ENCODE data around the gene WASHC2A.
A peak's percentile ranks its signal among the peaks of the same experiment; 100 is the strongest.
"Not testable (repeated sequence)": the region's sequence is repeated elsewhere in the genome, so short reads cannot be mapped to it uniquely, and the experiment has no call there.

WASHC2A gene, protein sequence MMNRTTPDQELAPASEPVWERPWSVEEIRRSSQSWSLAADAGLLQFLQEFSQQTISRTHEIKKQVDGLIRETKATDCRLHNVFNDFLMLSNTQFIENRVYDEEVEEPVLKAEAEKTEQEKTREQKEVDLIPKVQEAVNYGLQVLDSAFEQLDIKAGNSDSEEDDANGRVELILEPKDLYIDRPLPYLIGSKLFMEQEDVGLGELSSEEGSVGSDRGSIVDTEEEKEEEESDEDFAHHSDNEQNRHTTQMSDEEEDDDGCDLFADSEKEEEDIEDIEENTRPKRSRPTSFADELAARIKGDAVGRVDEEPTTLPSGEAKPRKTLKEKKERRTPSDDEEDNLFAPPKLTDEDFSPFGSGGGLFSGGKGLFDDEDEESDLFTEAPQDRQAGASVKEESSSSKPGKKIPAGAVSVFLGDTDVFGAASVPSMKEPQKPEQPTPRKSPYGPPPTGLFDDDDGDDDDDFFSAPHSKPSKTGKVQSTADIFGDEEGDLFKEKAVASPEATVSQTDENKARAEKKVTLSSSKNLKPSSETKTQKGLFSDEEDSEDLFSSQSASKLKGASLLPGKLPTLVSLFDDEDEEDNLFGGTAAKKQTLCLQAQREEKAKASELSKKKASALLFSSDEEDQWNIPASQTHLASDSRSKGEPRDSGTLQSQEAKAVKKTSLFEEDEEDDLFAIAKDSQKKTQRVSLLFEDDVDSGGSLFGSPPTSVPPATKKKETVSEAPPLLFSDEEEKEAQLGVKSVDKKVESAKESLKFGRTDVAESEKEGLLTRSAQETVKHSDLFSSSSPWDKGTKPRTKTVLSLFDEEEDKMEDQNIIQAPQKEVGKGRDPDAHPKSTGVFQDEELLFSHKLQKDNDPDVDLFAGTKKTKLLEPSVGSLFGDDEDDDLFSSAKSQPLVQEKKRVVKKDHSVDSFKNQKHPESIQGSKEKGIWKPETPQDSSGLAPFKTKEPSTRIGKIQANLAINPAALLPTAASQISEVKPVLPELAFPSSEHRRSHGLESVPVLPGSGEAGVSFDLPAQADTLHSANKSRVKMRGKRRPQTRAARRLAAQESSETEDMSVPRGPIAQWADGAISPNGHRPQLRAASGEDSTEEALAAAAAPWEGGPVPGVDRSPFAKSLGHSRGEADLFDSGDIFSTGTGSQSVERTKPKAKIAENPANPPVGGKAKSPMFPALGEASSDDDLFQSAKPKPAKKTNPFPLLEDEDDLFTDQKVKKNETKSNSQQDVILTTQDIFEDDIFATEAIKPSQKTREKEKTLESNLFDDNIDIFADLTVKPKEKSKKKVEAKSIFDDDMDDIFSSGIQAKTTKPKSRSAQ (N-terminal part only)

GRCh38 chr10:50067546-50068351 lies at the start of gene WASHC2A:
TSS of gene WASHC2A (plus strand) at chr10:50067954. CDS start at chr10:50068006, 52 bp downstream.
- DNase-seq (ENCODE audit: low spot score) = peak; percentile 50

GRCh38 chr10:50019279-50019678 lies 48.5 kb upstream of the WASHC2A start:
- DNase-seq (ENCODE audit: low spot score) = not testable (repeated sequence)

DNA sequence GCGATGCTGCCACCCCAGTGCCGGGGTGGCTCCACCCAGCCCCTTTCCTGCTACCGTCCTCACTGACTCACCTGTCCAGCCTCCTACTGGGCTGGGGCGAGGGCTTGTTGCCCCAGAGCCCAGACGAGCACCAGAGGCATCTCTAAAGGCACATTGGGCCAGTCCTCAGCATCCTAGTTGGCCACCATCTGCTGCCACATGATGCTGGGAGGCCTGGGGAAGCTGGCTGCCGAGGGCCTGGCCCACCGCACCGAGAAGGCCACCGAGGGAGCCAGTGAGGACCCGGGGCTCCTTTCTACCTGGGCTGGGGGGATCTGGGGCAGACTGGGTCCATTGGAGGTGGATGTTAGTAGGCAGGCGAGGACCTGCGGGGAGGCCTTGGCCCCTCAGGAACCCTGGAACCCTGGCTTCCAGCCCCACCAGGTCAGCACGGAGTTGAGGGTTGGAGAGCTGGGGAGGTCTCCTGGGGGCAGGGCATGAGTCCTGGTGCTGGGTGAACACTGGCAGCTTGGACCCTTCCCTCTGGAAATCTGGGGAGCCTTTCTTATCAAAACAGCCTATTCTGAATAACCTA lies 47.2 kb upstream of the WASHC2A start:
- DNase-seq (ENCODE audit: low spot score) = not testable (repeated sequence)

GRCh38 chr10:50021646-50022045 lies 46.1 kb upstream of the WASHC2A start:
- no peak for DNase-seq (ENCODE audit: low spot score)

GRCh38 chr10:50024716-50025383 lies 42.9 kb upstream of the WASHC2A start:
- DNase-seq (ENCODE audit: low spot score) = not testable (repeated sequence)

DNA sequence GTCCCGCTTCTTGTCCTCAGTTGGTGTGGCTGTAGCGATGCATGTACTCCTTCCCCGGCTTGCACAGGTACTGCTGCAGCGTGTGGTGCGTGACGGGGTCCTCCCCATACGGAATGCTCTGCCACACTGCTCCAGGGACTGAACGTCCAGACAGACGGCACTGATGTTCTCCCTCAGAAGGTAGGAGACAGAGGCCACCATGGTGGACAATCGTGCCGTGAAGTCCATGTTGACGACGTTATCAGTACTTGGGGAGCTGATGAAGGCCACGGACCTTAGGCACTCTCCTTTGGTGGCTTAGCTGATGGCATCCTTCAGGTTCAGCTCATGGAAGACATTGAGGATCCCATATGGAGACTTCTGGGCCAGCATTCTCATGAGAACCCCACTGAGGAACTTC lies 42.1 kb upstream of the WASHC2A start:
- DNase-seq (ENCODE audit: low spot score) = no peak

DNA sequence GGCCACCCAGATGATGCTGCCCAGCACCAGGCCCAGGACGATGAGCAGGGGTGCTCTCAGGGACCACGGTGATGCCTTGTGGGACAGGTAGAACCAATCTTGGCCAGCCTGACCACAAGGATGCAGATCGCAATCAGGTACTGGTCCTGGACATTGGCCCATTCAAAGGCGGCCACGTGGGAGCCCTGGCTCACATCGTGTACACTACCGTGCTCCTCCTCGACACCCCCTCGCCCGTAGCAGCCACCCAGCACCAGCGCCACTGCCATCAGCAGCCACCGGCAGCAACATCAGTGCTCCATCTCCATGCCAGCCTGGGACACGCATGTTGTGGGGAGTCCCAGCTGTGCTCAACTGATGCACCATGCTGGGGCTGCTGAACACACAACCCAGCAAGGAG lies 40.6 kb upstream of the WASHC2A start:
- no peak for DNase-seq (ENCODE audit: low spot score)

DNA sequence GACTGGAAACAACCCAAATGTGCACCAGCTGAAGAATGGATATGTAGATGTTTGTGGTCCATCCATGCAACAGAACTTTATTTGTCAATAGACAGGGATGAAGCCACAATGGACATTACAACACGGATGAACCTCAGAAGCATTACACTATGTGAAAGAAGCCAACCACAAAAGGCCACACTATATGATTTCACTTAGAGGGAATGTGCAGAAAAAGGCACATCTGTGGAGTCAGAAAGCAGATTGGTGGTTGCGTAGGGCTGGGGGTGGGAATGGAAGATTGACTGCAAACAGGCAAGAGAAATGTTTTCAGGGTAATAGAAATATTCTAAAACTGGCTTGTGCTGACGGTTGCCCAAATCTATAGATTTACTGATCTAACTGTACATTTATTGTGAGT lies 34.3 kb upstream of the WASHC2A start:
- DNase-seq (ENCODE audit: low spot score) = no peak

DNA sequence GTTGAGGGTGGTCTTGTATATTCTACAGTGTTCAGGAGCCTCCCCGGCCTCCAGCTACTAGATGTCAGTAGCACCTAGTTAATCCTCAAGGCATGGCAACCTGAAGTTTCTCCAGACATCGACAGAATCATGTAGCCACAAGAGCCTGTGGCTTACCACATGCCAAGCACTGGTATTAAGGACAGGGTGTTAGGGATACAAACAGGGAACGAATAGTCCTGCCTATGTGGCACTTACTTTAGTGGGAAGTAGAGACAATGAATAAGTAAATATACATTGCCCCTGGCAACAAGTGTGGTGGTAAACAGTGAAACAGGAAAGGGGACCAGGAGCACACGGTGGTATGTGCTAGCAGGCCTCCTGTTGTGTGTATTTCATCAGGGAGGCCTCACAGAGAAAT lies 32.4 kb upstream of the WASHC2A start:
- DNase-seq (ENCODE audit: low spot score) = not testable (repeated sequence)

GRCh38 chr10:50044941-50045664 lies 22.7 kb upstream of the WASHC2A start:
- no peak for DNase-seq (ENCODE audit: low spot score)

- DNase-seq (ENCODE audit: low spot score) = not testable (repeated sequence)
Measured at GRCh38 chr10:50046457-50046856, 21.3 kb upstream of the WASHC2A start.

- DNase-seq (ENCODE audit: low spot score) = not testable (repeated sequence)
Measured at GRCh38 chr10:50047594-50047993, 20.2 kb upstream of the WASHC2A start.

DNA sequence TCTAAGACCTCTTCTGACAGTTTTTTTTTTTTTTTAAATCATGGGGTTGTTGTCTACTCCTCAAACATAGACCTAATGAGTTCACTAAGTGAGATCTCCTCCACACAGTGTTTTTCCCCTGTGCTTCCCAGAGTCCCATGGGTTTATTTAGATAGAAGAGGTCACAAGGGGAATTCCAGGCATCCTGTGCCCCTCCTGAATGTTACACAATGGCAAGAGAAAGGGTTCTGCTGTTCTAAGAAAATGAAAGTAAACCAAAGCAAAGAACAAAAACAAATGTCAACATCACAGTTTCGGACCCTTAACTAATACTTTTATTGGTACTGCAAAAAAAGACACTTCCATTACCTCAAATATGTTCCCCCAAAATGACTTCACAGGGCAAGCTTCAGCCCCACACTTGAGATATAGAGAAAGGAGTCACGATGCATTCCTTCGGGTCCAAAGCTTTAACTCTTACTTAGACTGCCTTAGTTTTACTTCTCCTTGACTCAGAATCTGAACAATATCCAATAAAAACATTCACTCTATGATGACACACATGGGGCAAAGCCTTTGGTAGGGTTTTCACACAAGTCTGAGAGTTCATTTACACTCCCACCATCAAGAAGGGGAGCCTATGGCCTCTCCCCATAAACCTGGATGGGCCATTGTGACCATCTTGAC lies 15.6 kb upstream of the WASHC2A start:
- DNase-seq (ENCODE audit: low spot score) = peak; percentile 42

DNA sequence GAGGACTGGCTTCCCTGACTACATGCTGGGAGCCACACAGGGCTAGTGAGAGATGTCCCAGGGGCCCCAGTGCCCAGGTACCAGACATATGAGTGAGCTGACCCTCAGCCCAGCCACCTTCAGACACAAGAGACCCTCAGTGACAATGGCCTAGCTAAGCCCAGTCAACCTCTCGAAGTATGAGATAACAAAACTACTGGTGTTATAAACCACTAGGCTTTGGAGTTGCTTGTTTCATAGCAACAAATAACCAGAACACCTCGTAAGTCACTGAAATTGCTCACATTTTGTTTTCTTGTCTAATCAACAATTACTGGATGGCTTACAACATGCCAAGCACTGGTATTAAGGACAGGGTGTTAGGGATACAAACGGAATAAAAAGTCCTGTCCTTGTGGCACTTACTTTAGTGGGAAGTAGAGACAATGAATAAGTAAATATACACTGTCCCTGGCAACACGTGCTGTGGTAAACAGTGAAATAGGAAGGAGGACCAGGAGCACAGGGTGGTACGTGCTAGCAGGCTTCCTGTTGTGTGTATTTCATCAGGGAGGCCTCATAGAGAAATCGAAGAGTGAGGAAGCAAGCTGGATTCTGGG lies 14.9 kb upstream of the WASHC2A start:
- DNase-seq (ENCODE audit: low spot score) = not testable (repeated sequence)

DNA sequence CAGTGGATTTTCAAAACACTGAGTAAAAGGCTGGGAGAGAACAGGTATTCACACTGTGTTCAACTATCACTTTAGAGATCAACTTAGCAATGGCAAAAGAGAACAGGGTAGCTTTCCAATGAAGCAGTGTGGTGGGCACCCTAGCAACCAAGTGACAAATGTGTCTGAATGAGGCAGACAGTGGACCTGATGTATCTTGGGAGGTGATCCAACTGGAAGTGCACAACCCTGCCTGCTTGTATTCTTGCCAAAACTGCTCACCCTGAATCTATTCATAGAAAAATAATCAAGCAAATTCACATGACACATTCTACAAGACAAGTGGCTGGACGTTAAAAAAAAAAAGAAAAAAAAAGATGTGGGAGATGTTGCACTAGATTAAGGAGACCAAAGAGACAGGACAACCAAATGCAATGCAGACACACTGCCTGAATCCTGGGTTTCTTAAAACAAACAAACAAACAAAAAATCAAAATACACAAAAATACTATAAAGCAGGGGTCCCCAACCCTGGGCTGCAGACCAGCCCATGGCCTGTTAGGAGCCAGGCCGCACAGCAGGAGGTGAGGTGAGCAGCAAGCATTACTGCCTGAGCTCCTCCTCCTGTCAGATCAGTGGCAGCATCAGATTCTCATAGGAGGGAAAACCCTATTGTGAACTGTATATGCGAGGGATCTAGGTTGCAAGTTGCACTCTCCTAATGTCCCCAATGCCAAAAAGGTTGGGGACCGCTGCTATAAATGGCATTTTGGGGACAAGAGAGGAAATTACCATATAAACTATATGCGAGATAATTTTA lies 12.1 kb upstream of the WASHC2A start:
- DNase-seq (ENCODE audit: low spot score) = not testable (repeated sequence)

DNA sequence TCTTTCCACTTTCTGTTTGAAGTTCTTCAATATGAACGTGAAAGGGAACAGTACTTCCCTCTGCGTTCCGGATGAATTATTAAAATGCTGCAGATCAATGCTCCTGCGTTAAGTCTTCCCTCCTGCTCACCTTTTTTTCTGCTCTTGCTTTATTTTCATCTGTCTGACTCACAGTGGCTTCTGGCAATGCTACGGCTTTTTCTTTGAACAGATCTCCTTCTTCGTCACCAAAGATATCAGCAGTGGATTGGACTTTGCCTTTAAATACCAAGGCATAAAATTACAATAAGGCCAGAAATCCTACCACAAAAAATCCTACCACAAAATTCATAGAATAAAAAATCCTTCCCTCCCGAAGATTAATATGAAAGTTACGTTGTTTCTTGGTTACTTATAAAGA lies 11.1 kb upstream of the WASHC2A start:
- not testable (repeated sequence) for DNase-seq (ENCODE audit: low spot score)

DNA sequence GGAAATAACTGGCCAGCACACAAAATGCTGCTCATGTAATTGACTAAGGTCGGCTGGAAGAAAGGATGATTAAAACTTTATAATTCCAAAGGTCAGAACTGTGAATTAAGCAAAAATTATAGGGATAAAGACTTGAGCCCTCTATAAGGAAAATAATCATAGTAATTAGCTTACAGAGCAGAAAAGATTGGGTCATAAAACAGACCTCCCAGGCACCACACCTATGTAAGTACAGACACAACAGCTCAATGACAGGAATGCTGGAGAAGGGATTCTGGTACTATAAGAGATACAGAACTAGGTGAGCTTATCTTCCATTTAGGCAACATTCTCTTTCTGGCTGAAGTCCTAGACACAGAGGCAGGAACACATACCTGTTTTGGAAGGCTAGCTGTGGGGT lies 9.0 kb upstream of the WASHC2A start:
- not testable (repeated sequence) for DNase-seq (ENCODE audit: low spot score)

DNA sequence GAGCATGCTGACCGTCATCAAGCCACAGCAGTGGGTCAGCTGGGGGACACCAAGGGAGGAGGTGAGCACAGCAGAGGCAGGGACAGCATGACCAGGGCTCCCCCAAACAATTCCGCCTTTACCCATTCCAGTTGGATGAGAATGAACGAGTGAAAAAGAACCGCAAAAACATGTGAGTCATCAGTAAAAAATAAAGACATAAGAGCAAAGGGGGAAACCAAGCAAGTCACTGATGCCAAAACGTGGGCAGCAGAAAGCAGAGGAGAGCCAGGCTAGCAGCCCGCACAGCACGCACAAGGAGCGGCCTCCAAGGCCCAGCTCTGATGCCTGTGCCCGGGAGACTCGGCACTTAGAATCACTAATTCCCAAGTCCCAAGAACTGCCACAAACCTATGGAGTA lies 7.8 kb upstream of the WASHC2A start:
- DNase-seq (ENCODE audit: low spot score) = not testable (repeated sequence)
